Right atrium auricular region (tissue), 2 donors: ENCODE results near the gene DDHD1. TPM values are rescaled to one million over a fixed set of nuclear protein-coding genes. Genes with fewer than 3 reads are reported as not detected.
A peak's percentile ranks its signal among the peaks of the same experiment; 100 is the strongest.

ENCODE experiments used
- DNase-seq: peaks from one replicate; pipeline ENCODE4 v3.0.0-alpha.2; 2019; ENCODE audit warnings: low spot score
- H3K27ac ChIP-seq, 2 donors: fragments of 200-600 bp; sonication (generic); 1 replicate in 1 of 2; 2 replicates in 1 of 2; pipeline ENCODE4 v1.5.1; 2016 to 2019
- H3K27me3 ChIP-seq, 2 donors: fragments of 200-600 bp; sonication (generic); one replicate each; pipeline versions ENCODE4 v1.5.1 to v1.6.0; 2017 to 2019
- H3K36me3 ChIP-seq: fragments of 200-600 bp; sonication (generic); one replicate; pipeline ENCODE4 v1.5.1; 2016
- H3K4me1 ChIP-seq, 2 donors: fragments of 200-600 bp; sonication (generic); one replicate each; pipeline versions ENCODE4 v1.5.1 to v1.6.0; 2017 to 2019
- H3K4me3 ChIP-seq, 2 donors: fragments of 200-600 bp; sonication (generic); 1 replicate in 1 of 2; 2 replicates in 1 of 2; pipeline ENCODE4 v1.5.1; 2017 to 2019; ENCODE audit warnings: mild to moderate bottlenecking in 1 of 2, moderate library complexity in 1 of 2
- H3K9me3 ChIP-seq, 2 donors: fragments of 200-600 bp; sonication (generic); one replicate each; pipeline ENCODE4 v1.5.1; 2019
- total RNA-seq, 2 donors: library from RNA; depleted of rRNA; stranded (reverse); fragments of >200 nt; gene quantifications; one replicate each; pipeline ENCODE4 v1.1.0, GENCODE V29; 2016
- TF ChIP-seq, protein P1 (sequence below), 2 donors: fragments of 200-600 bp; sonication (generic); IDR thresholded peaks; one replicate each; pipeline ENCODE4 v1.5.1; 2019; ENCODE audit warnings: antibody characterized with exemption in 2 of 2

The DDHD1 gene
- total RNA-seq, 2 donors from 2014 or later = 6.9 to 8.6 TPM

DNA sequence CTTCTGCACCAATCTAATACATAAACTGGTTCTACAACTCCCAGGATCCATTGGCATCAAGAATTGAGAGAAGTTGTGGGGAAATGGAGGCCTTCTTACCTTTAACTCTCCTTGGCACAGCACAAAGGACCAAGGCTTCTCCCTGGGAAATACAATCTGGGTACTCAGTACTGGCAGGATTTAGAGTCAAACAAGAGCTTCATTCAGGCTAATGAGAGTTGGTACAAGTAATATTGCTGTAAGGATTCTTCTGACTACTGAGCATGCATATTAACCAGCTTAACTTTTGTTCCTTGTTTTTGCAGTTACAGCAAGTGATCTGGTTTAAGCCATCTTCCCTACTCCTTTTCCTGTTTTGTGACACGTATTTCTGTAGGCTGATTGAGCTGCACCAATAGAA is 126.1 kb downstream of the DDHD1 start:
- no peak overlapping the region for H3K27ac ChIP-seq
- H3K27me3 ChIP-seq = no peaks in the 10 kb centered on the region
- no peaks in the 10 kb centered on the region for H3K36me3 ChIP-seq
- peaks cover 0 to 8% of the 10 kb centered on the region in 2 donors for H3K4me1 ChIP-seq
- no peak for DNase-seq
- no peaks in the 10 kb centered on the region for H3K9me3 ChIP-seq
- TF ChIP-seq, protein P1, sequence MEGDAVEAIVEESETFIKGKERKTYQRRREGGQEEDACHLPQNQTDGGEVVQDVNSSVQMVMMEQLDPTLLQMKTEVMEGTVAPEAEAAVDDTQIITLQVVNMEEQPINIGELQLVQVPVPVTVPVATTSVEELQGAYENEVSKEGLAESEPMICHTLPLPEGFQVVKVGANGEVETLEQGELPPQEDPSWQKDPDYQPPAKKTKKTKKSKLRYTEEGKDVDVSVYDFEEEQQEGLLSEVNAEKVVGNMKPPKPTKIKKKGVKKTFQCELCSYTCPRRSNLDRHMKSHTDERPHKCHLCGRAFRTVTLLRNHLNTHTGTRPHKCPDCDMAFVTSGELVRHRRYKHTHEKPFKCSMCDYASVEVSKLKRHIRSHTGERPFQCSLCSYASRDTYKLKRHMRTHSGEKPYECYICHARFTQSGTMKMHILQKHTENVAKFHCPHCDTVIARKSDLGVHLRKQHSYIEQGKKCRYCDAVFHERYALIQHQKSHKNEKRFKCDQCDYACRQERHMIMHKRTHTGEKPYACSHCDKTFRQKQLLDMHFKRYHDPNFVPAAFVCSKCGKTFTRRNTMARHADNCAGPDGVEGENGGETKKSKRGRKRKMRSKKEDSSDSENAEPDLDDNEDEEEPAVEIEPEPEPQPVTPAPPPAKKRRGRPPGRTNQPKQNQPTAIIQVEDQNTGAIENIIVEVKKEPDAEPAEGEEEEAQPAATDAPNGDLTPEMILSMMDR (IDR thresholded peaks at IDR 0.05) = no peak
- no peak overlapping the region for H3K4me3 ChIP-seq

DNA sequence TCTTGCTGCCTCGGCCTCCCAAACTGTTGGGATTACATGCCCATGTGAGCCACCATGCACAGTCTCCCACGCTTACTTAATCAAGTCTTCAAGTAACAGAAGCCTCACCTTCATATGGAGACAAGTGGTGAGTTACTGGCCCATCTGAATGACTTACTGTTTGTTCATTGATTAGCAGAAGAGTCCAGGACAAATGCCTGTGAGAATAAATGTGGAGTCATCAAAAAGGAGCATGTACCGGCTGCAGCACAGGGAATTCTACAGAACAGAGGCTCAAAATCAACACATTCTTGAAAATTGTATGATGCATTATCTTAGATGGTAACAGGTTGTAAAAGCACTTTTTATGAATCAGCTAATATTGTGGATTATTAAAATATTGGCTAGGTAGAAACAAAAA is 129.8 kb downstream of the DDHD1 start:
- H3K9me3 ChIP-seq = no peaks in the 10 kb centered on the region
- no peak for DNase-seq
- no peaks in the 10 kb centered on the region for H3K36me3 ChIP-seq
- TF ChIP-seq, protein P1 (IDR thresholded peaks at IDR 0.05) = no peak
- no peak overlapping the region for H3K4me3 ChIP-seq
- H3K27ac ChIP-seq = no peak overlapping the region
- H3K4me1 ChIP-seq = no peaks in the 10 kb centered on the region
- H3K27me3 ChIP-seq = no peaks in the 10 kb centered on the region

DNA sequence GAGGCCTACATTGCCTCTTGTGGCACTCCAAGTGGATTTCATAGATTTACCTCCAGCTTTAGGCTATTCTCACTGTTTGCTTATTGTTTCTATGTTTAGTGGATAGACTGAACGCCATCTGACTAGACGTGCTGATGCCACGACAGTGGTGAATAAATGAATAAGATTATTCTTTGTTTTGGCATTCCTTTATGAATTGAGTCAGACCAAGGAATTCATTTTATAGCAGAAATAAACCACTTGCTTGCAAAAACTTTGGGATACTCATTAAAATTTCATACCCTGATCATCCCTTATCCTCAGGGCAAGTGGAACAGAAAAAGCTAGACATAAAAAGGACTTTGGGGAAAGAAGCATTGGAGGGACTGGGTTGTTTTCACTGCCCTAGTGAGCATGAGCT is 130.5 kb downstream of the DDHD1 start:
- no peaks in the 10 kb centered on the region for H3K36me3 ChIP-seq
- no peaks in the 10 kb centered on the region for H3K27me3 ChIP-seq
- no peaks in the 10 kb centered on the region for H3K9me3 ChIP-seq
- no peak overlapping the region for H3K27ac ChIP-seq
- DNase-seq = no peak
- TF ChIP-seq, protein P1 (IDR thresholded peaks at IDR 0.05) = no peak
- H3K4me3 ChIP-seq = no peak overlapping the region
- H3K4me1 ChIP-seq = no peaks in the 10 kb centered on the region

DNA sequence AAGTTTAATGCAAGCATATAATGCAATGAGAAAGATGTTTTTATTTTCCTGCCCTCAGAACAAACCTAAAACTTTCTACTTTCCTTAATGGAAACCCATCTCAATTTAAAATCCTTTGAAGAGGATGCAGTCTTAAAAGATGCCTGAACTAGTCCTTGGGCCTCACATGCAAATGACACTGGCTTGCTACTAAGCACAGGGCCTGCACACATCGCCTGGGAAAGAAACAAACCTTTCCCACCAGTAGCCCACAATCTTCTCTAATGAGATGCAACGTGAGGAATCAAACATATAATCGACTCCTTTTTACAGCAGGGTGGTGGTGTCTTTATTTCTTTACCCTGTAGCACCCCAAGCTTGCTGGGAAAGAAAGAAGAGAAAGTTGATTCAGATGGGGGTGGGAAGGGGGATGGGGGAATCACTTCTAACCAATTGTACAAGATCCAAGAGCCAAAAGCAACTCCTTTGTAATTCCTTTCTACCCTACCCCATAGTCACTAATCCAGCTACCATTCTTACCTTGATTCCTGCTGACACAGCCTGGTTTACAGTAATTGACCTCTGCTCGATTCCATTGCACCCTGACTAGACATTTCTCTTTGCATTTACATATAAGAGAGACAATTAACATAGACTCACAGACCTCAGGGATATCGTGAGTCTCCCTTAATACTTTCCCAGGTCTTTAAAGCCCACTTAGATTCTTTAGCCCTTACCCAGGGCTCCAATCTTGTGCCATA is 132.8 kb downstream of the DDHD1 start:
- H3K4me3 ChIP-seq = no peak overlapping the region
- no peak for DNase-seq
- H3K27ac ChIP-seq = no peak overlapping the region
- H3K4me1 ChIP-seq = no peaks in the 10 kb centered on the region
- H3K9me3 ChIP-seq = no peaks in the 10 kb centered on the region
- TF ChIP-seq, protein P1 (IDR thresholded peaks at IDR 0.05) = no peak
- H3K27me3 ChIP-seq = no peaks in the 10 kb centered on the region
- no peaks in the 10 kb centered on the region for H3K36me3 ChIP-seq

DNA sequence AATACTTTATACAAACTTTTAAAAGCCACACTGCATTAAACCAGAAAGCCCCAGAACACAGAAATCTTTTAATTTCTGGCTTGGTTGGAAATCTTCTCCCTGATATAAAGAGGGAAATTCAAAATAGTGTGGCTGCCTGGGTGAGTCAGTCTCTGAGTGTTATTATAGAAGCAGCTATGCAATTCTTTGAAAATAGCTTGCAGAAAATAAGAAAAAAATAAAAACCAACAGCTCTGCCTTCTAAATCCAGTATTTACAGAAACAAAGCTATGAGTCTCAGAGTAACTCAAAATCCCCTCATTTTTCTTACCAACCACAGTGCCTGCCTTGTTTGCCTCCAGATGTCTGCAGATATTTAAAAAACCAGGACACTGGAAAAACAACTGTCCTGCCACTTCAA is 133.7 kb downstream of the DDHD1 start:
- Histone ChIP-seq H3K27me3 (no peaks in the 10 kb centered on the region), H3K27ac (no peak overlapping the region), H3K9me3 (no peaks in the 10 kb centered on the region), H3K4me1 (no peaks in the 10 kb centered on the region), H3K4me3 (no peak overlapping the region), H3K36me3 (no peaks in the 10 kb centered on the region)
- no peak for DNase-seq
- TF ChIP-seq, protein P1 (IDR thresholded peaks at IDR 0.05) = no peak

DNA sequence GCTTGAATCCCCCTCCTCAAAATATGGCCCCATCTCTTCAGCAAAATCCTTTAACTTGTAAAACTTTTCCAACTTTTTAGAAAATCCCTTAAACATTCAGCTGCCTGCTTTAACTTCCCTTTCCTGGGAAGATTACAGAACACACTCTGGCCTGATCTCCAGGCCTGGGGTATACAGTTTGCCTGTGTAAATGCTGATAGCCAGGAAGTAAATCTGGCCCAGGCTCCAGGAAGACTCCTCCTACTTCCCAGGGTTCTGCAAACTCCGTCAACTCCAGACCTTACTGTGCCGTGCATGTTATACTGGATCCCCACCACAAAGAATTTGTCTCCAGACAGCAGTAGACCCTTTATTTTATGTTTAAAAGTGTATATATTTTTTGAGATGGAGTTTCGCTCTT is 135.3 kb downstream of the DDHD1 start:
- Histone ChIP-seq H3K36me3 (no peaks in the 10 kb centered on the region), H3K4me1 (no peaks in the 10 kb centered on the region), H3K9me3 (no peaks in the 10 kb centered on the region), H3K4me3 (no peak overlapping the region), H3K27ac (peak overlapping the region in 1 of 2 donors; percentile 27), H3K27me3 (no peaks in the 10 kb centered on the region)
- TF ChIP-seq, protein P1 (IDR thresholded peaks at IDR 0.05) = no peak
- DNase-seq = no peak
